Inferior parietal cortex (tissue), 1 donor: ENCODE measurements around the gene ISOC2.

Experiments used
- DNase-seq: peaks from one replicate; pipeline ENCODE4 v3.0.0-alpha.2; 2016; ENCODE audit errors: extremely low spot score

The ISOC2 gene

DNA sequence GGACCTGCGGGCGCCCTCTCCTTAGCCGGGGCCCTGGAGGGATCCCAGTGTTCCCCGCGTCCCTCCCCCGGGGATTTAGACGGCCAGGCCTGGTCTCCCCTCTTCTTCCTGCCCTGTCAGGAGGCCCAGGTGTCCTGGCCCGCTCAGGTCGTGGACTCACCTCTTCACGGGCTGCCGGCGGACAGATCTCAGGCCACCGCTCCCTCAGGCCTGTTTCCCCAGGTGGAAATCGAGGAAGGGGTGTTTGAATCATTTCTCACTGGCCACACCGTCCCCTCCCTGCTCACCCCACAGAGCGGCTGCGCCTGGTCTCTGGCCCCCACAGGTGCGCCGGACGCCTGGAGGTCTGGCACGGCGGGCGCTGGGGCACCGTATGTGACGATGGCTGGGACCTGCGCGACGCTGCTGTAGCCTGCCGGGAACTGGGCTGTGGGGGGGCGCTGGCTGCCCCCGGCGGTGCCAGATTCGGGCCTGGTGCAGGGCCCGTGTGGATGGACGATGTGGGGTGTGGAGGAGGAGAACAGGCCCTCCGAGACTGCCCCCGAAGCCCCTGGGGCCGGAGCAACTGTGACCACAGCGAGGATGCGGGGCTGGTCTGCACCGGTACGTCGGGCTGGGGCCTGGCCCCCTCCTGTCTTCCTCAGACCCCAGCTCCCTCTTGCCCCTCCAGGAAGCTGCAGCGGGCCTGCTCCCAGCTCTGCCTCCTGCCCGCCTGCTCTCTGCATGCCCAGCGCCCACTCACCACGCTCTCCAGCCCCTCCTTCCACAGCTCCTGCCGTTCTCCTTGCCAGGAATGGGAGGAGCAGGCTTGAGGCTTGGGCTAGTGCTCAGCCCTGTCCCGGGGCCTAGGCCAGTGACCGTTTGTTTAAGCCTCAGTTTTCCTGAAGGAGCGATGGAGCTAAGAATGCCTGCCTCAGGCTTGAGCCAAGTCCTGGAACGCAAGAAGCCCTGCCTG lies 29.3 kb upstream of the ISOC2 start:
- DNase-seq, result no peak

DNA sequence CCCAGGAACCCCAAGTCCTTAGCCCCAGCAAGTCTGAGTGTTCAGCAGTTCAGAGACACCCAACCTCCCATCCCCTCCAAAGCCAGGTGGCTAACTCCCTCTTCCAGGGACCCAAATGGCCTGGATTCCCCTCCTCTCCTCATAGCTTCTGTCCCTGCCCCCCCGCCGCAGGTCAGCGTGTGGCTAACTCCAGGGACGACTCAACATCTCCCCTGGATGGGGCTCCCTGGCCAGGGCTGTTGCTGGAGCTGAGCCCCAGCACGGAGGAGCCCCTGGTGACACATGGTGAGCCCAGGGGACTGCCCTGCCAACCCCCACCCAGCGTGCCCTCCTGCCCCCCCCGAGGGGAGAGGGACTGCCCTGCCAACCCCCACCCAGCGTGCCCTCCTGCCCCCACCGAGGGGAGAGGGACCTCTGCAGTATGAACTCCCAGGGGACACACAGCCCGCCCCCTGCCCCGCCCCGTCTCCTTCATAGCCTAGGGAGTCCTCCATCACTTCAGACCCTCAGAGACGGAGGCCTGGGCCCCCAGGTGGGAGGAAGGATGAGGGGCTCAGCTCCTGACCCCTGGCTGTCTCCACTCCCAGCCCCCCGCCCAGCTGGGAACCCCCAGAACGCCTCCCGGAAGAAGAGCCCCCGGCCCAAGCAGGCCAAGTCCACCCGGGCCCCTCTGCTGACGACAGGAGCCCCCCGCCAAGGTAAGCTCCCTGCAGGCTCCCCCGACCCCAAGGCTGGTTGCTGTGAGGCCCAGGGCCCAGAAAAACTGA lies 28.5 kb upstream of the ISOC2 start:
- no peak for DNase-seq

DNA sequence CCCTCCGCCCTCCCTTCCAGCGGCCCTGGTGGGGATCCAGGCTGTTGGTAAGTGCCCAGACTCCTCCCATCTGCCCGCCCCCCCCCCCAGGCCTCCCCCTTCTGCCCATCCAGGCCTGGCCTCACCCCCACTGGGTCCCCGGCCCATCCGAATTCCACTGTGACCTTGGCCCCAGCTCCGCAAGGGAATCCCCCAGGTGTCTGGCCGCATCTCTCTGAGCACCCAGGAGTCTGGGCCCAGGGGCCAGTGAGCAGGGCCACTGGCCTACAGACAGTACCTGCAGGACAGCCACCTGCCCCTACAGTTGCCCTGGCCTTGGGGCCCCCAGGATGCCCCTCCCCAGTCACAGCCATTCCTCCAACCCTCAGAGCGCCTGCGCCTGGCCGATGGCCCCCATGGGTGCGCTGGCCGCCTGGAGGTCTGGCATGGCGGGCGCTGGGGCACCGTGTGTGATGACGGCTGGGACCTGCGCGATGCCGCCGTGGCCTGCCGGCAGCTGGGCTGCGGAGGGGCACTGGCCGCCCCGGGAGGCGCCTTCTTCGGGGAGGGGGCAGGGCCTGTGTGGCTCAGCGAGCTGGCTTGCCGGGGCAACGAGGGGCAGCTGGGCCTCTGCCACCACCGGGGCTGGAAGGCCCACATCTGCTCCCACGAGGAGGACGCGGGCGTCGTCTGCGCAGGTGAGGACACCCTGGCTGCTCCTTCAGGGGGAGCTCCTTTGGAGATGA lies 27.7 kb upstream of the ISOC2 start:
- DNase-seq, result no peak

DNA sequence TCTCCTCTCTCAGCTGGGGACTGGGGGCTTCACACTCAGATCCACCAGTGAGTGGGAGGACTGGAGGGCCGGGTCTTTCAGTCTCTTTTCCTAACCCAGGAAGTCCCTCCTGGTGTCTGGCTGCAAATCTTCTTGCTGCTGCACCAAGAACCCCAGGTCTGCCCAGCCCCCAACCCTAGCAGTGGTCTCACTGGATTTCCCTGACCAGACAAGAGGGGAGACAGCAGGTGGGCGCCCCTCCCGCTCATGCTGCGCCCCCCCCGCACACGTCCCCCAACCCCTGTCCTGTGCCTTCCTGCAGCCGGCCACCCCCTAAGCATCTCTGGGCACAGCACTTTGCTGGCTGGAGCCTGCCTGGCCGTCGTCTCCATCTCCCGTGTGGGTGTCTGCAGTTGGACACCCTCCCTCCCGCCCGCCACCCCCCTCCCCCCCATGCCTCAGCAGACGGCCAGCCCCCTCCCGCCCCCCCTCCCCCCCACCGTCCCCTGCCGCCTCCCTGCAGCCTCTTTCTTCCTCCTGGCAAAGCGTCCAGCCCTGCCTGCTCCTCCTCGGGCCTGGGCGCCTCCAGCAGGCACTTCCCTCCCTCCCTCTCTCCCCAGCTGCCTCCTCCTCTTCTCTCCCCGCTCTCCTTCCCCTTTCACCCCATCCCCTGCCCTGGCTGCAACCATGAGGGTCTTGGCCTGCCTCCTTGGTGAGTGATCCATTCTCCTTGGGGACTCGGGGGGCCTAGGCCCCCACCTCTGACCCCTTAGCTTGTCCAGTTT lies 26.7 kb upstream of the ISOC2 start, which contains the start of gene SSC5D:
TSS of gene SSC5D (plus strand) at position 513 of the 764 bp plus-strand sequence. CDS start at position 667, 154 bp downstream.
- DNase-seq, result no peak

DNA sequence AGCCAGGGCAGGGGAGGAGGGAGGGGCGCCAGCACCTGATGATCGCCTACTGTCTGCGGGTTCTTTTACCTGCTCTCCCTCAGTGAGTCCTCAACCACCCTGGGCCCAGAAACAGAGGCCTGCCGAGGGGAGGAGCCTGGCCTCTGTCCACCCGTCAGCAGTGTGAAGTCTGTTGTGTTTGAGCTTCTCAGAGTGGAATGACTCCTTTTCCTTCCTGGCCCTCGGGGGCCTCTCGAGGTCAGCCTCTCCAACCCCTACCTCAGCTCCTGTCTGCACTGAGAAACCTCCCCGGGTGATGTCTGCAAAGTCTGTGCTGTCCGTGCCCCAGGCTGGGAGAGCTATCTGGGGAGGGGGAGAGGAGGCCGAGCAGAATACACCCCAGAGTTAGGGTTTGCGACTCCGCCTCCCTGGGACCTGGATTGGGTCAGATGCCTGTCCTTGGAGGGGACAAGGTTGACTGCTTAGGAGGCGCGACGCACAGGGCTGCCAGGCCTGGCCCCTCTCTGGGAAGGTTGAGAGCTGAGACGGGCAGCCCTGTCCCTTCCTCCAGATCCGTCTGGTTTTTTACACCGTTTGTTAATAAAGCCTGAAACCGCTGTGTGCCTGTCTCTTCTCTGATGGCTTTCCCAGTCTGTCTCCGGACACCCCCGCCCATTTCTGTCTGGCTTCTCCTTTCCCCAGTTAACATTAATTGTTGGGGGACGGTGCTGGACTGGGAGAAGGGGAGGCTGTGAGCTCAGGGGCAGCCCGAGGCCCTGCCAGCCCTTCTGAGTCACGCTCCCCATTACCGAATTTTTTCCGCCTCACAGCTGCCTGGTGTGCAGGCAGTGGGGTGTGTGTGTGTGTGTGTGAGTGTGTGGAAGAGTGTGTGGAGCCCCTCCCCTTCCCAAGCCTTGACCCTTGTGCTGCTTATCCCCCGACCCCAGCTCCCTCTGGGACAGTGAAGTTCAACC lies 25.8 kb upstream of the ISOC2 start:
- DNase-seq, result no peak

DNA sequence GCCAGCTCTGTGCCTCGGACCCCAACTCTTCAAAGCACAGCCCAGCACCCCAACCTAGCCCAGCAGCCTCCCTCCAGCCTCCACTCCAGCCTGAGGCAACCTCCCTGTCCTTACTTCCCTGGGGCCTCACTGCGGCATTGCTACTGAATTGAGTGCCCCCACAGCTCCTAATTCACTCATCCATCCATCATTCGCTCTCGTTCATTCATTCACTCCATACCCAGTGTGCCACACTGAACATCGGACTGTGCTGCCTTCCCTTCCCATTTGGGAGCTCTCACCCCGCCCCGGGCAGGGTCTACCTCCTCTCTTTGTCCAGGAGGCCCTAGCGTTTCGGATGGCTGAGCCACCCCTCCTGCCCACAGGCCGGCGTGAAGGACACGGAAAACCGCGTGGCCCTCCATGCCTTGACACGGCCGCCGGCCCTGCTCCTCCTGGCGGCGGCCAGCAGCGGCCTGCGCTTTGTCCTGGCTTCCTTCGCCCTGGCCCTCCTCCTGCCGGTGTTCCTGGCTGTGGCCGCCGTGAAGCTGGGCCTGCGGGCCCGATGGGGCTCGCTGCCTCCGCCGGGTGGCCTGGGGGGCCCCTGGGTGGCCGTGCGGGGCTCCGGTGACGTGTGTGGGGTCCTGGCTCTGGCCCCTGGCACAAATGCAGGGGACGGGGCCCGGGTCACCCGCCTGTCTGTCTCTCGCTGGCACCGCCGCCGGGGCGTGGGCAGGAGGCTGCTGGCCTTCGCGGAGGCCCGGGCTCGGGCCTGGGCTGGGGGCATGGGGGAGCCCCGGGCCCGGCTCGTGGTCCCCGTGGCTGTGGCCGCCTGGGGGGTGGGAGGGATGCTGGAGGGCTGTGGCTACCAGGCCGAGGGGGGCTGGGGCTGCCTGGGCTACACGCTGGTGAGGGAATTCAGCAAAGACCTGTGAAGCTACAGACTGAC lies 24.9 kb upstream of the ISOC2 start:
- no peak for DNase-seq

DNA sequence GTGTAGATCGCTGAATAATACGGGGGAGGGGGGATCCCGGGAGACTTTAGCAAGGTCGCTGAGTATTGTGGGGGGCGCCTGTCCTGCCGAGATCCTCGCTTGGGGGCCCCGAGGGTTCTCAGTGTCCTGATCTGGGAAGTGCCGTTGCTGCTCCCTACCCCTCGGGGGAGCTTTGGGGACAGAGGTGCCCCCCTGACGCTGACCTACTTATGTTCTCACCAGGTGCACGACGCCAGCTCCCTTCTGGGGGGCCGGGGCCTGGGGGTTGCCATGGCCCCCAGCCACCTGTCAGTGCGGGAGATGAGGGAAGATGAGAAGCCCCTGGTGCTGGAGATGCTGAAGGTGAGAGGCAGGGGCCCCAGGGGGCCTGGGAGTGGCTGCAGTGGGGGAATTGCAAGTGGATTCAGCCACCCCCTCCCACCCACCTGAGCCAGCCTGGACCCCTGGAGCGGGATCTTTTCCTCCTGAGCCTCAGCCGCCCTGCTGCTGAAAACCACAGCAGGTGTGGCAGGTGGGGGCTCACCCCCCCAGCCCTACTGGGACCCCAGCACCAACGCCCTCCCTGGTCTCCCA lies 24.1 kb upstream of the ISOC2 start:
- no peak for DNase-seq

DNA sequence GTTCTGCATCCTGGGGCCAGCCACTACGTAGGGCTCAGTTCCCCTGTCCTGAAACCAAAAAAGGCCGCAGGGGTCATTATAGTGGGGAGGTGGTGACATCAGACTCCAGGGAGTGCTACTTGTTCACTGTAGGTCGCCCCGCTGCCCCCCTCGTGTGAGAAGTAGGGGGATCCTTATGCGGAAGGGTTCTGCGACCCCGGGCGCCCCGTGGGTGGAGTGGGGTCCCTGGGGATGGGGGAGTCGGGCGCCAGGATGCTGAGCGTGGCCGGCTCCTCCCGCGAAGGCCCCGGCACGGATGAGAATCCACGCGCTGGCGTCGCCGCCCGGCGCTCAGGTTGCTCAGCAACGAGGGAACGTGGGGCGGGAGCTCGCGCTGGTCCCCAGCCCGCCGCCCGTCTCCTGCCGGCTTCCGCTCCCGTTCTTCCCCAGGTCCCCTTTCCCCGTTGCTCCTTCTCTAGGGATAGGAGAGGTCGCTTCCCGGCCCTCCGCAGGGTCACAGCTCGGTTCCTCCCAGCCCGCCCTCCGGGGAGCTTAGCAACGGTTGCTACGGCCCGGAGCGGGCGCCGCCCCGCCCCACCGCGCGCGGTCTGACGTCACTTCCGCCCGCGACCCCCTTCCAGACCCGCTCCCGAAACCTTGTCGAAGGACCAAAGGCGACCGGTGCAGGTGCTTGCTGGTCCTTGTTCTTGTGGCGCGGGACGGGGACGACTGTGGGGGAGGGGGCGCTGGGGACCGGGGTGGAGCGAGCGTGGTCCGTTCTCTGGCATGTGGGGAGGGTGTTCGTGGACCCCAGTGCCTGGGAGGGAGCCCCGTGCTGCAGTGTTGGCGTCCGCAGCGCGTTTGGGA lies 23.4 kb upstream of the ISOC2 start, which contains the start of gene NAT14:
TSS of gene NAT14 (plus strand) at position 596 of the 846 bp plus-strand sequence. CDS start 521 bp downstream, outside the sequence.
- peak; percentile 42 for DNase-seq

DNA sequence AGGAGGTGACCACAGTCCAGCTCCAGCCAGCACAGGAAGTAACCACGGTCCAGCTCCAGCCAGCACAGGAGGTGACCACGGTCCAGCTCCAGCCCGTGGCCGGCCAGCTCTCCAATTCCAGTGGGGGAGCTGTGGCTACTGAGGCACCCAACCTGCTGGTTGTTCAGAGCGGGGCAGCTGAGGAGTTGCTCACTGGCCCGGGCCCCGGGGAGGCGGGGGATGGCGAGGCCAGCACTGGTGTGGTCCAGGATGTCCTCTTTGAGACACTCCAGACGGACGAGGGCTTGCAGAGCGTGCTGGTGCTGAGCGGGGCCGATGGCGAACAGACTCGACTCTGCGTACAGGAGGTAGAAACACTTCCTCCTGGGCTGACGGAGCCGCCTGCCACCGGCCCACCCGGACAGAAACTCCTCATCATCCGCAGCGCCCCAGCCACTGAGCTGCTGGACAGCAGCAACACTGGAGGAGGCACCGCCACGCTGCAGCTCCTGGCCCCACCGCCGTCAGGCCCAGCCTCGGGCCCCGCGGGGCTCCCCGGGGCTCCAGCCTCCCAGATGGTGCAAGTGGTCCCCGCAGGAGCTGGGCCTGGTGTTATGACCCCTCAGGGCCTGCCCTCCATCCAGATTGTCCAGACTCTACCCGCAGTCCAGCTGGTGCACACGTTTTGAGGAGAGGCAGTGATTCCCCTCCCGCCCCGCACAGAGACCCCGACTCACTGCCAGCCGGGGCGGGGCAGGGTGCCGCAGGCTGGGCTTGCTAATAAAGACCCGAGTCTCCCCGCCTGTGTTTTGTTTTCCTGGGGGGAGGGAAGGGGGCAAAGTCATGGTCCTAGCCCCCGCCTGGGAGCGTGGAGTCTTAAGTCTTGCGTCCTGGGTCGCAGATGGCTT lies 22.5 kb upstream of the ISOC2 start:
- DNase-seq, result no peak

DNA sequence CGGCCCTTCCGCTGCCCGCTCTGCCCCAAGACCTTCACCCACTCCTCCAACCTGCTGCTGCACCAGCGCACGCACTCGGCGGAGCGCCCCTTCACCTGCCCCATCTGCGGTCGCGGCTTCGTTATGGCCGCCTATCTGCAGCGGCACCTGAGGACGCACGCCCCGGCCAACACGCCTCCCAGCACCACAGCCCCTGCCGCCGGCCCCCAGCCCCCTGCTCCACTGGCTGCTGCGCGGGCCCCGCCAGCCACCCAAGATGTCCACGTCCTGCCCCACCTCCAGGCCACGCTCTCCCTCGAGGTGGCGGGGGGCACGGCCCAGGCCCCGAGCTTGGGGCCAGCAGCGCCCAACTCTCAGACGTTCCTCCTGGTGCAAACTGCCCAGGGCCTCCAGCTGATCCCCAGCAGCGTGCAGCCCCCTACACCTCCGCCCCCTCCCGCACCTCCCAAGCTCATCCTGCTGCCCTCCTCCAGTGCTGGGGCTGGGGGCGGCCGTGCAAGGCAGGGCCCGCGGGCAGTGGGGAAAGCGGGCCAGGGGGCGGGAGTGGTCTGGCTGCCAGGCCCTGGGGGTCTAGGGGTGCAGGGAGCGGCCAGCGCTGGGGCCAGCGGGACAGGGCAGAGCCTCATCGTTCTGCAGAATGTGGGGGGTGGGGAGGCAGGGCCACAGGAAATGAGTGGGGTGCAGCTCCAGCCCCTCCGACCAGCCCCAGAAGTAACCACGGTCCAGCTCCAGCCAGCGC lies 21.7 kb upstream of the ISOC2 start:
- no peak for DNase-seq

DNA sequence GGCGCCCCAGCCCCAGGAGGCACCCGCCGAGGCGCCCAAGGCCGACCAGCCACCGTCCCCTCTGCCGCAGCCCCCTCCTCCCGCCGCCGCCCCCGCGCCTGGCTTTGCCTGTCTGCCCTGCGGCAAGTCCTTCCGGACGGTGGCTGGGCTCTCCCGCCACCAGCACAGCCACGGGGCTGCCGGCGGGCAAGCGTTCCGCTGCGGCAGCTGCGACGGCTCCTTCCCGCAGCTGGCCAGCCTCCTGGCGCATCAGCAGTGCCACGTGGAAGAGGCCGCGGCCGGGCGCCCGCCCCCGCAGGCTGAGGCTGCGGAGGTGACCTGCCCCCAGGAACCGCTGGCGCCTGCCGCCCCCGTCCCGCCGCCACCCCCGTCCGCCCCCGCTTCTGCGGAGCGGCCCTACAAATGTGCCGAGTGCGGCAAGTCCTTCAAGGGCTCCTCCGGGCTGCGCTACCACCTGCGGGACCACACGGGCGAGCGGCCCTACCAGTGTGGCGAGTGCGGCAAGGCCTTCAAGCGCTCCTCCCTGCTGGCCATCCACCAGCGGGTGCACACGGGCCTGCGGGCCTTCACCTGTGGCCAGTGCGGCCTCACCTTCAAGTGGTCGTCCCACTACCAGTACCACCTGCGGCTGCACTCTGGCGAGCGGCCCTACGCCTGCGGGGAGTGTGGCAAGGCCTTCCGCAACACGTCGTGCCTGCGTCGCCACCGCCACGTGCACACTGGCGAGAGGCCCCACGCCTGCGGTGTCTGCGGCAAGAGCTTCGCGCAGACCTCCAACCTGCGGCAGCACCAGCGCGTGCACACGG lies 20.9 kb upstream of the ISOC2 start:
- no peak for DNase-seq

DNA sequence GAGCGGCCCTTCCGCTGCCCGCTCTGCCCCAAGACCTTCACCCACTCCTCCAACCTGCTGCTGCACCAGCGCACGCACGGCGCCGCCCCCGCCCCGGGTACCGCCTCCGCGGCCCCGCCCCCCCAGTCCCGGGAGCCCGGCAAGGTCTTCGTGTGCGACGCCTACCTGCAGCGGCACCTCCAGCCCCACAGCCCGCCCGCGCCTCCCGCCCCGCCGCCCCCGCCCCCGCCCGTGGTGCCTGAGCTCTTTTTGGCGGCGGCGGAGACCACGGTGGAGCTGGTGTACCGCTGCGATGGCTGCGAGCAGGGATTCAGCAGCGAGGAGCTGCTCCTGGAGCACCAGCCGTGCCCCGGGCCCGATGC lies 20.3 kb upstream of the ISOC2 start:
- DNase-seq, result no peak

DNA sequence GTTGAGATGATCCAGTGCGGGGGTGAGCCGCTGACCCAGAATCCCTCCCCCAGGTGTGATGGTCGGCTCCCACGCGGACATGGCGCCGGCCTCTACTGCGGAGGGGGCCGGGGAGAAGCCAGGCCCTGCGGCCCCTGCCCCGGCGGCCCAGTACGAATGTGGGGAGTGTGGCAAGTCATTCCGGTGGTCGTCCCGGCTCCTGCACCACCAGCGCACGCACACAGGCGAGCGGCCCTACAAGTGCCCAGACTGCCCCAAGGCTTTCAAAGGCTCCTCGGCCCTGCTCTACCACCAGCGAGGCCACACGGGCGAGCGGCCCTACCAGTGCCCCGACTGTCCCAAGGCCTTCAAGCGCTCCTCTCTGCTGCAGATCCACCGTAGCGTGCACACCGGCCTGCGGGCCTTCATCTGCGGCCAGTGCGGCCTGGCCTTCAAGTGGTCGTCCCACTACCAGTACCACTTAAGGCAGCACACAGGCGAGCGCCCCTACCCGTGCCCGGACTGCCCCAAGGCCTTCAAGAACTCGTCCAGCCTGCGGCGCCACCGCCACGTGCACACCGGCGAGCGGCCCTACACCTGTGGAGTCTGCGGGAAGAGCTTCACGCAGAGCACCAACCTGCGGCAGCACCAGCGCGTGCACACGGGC lies 19.8 kb upstream of the ISOC2 start:
- no peak for DNase-seq

DNA sequence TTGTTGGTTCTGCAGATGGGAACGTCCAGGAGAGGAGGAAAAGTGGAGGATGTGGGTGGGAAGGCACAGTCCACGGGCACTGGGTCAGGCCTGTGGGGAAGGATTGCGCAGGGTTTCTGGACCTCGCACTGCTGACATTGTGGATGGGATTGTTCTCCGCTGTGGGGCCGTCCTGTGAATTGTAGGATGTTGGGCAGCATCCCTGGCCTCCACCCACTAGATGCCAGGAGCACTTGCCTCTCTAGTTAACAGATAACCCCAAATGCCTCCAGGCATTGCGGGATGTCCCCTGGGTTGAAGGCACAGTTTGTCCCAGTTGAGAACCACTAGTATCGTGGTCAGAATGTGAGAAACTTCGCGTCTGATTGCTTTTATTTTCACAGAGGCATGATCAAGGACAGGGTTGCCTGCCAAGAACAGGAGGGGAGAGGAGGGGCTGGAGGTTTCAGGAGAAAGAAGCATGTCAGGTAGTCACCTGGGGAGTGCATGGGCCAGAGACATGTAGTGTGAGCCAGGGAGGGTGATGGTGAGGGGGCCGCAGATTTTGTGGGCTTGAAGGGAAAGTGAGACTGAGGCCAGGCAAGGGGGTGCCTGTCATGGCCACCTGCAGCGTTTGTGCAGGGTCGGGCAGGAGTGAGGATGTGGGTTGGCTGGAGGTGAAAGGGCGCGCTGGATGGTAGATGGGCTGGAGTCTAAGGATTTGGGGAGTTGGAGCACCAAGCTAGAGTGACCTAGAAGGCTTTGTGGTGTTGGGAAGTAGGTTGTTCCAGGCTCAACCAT lies 18.2 kb upstream of the ISOC2 start:
- no peak for DNase-seq
